Keratinocyte (primary cell): ENCODE data around the gene DTNB.

Experiments
- EZH2 ChIP-seq: IDR thresholded peaks from one replicate; pipeline ENCODE4 v1.6.1; 2012; ENCODE audit warnings: inconsistent platforms, mild to moderate bottlenecking, low read length, moderate library complexity
- TF ChIP-seq, protein P1 (sequence below), 3 experiments: IDR thresholded peaks in 1 of 3; conservative IDR thresholded peaks in 1 of 3; optimal IDR thresholded peaks in 1 of 3; 2 replicates in 2 of 3; 3 replicates in 1 of 3; pipeline versions ENCODE3 to v1.5.1; 2011; ENCODE audit warnings: low read length in 3 of 3, mild to moderate bottlenecking in 3 of 3, moderate library complexity in 2 of 3, control low read depth in 1 of 3, inconsistent platforms in 1 of 3; ENCODE audit not compliant: insufficient read depth in 2 of 3; ENCODE audit errors: extremely low read depth in 1 of 3

DNA sequence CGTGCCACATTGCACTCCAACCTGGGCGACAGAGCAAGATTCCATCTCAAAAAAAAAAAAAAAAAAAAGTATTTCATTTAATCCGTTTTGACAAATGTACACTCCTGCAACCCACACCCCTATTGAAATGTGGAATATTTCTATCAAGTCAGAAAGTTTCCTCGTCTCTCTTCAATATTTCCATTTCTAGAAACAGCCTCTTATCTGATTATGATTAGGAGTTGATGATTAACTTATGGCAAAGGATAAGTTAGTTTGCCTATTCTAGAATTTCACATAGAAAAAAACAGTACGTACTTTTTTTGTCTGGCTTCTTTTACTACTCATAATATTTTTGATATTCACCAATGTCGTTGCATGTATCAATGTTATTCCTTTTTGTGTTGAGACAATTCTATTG, 224.6 kb downstream of the DTNB start:
- TF ChIP-seq, protein P1, sequence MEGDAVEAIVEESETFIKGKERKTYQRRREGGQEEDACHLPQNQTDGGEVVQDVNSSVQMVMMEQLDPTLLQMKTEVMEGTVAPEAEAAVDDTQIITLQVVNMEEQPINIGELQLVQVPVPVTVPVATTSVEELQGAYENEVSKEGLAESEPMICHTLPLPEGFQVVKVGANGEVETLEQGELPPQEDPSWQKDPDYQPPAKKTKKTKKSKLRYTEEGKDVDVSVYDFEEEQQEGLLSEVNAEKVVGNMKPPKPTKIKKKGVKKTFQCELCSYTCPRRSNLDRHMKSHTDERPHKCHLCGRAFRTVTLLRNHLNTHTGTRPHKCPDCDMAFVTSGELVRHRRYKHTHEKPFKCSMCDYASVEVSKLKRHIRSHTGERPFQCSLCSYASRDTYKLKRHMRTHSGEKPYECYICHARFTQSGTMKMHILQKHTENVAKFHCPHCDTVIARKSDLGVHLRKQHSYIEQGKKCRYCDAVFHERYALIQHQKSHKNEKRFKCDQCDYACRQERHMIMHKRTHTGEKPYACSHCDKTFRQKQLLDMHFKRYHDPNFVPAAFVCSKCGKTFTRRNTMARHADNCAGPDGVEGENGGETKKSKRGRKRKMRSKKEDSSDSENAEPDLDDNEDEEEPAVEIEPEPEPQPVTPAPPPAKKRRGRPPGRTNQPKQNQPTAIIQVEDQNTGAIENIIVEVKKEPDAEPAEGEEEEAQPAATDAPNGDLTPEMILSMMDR (optimal IDR thresholded peaks at IDR 0.05 in 1 of 3, IDR thresholded peaks at IDR 0.05 in 1 of 3, conservative IDR thresholded peaks at IDR 0.05 in 1 of 3; ENCODE audit: extremely low read depth in 1 of 3, insufficient read depth in 2 of 3, low read length in 3 of 3) = no peak
- no peak for TF ChIP-seq EZH2
